Trophoblast cell (in vitro differentiated cells and primary cell): ENCODE measurements around the gene MYH10. TPM values are rescaled to one million over a fixed set of nuclear protein-coding genes. Genes with fewer than 3 reads are reported as not detected.

Experiments used
- DNase-seq, 2 donors: peaks; one replicate each; pipeline ENCODE4 v3.0.0-alpha.2; 2016
- H2AFZ ChIP-seq: 2 replicates; pipeline ENCODE4 v1.6.1; 2013; ENCODE audit warnings: low read length, moderate library complexity, mild to moderate bottlenecking; ENCODE audit not compliant: insufficient read depth, poor library complexity
- H2AK5ac ChIP-seq: 2 replicates; pipeline ENCODE4 v1.6.1; 2013; ENCODE audit warnings: mild to moderate bottlenecking, low read length
- H2BK120ac ChIP-seq: 2 replicates; pipeline ENCODE4 v1.6.1; 2013; ENCODE audit warnings: low read length, mild to moderate bottlenecking, moderate library complexity; ENCODE audit not compliant: insufficient read depth, poor library complexity
- H2BK12ac ChIP-seq: 2 replicates; pipeline ENCODE4 v1.6.1; 2013; ENCODE audit warnings: mild to moderate bottlenecking, low read length, moderate library complexity
- H2BK5ac ChIP-seq: 2 replicates; pipeline ENCODE4 v1.6.1; 2013; ENCODE audit warnings: low read length, low read depth, moderate library complexity, mild to moderate bottlenecking; ENCODE audit not compliant: poor library complexity
- H3K14ac ChIP-seq: 2 replicates; pipeline ENCODE4 v1.6.1; 2013; ENCODE audit warnings: mild to moderate bottlenecking, low read length
- H3K18ac ChIP-seq: 2 replicates; pipeline ENCODE4 v1.6.1; 2013; ENCODE audit warnings: mild to moderate bottlenecking, low read length
- H3K23ac ChIP-seq: 2 replicates; pipeline ENCODE4 v1.6.1; 2013; ENCODE audit warnings: low read length
- H3K27ac ChIP-seq: 2 replicates; pipeline ENCODE4 v1.5.1; 2013; ENCODE audit warnings: low read depth, mild to moderate bottlenecking, inconsistent platforms, low read length, moderate library complexity
- H3K27me3 ChIP-seq: 2 replicates; pipeline ENCODE4 v1.6.1; 2013; ENCODE audit warnings: inconsistent platforms, mild to moderate bottlenecking, low read length, moderate library complexity; ENCODE audit not compliant: insufficient read depth
- H3K36me3 ChIP-seq, 2 experiments: 1 replicate in 1 of 2; 2 replicates in 1 of 2; pipeline ENCODE4 v1.6.1; 2013; ENCODE audit warnings: low read length in 2 of 2, mild to moderate bottlenecking in 2 of 2, moderate library complexity in 1 of 2; ENCODE audit not compliant: insufficient read depth in 2 of 2, control insufficient read depth in 1 of 2
- H3K4ac ChIP-seq: 2 replicates; pipeline ENCODE4 v1.6.1; 2013; ENCODE audit warnings: low read depth, mild to moderate bottlenecking, low read length, moderate library complexity
- H3K4me1 ChIP-seq, 2 experiments: 1 replicate in 1 of 2; 2 replicates in 1 of 2; pipeline ENCODE4 v1.6.1; 2013; ENCODE audit warnings: low read length in 2 of 2, mild to moderate bottlenecking in 2 of 2, moderate library complexity in 1 of 2; ENCODE audit not compliant: insufficient read depth in 2 of 2, control insufficient read depth in 1 of 2
- H3K4me2 ChIP-seq: 2 replicates; pipeline ENCODE4 v1.6.1; 2013; ENCODE audit warnings: inconsistent platforms, mild to moderate bottlenecking, low read length, moderate library complexity
- H3K4me3 ChIP-seq: 2 replicates; pipeline ENCODE4 v1.5.1; 2013; ENCODE audit warnings: mild to moderate bottlenecking, low read depth, low read length, inconsistent platforms
- H3K79me1 ChIP-seq: one replicate; pipeline ENCODE4 v1.6.1; 2013; ENCODE audit warnings: low read length
- H3K79me2 ChIP-seq: 2 replicates; pipeline ENCODE4 v1.6.1; 2013; ENCODE audit warnings: low read length, mild to moderate bottlenecking; ENCODE audit not compliant: control insufficient read depth, insufficient read depth, poor library complexity
- H3K9ac ChIP-seq: 2 replicates; pipeline ENCODE4 v1.6.1; 2013; ENCODE audit warnings: mild to moderate bottlenecking, low read length
- H3K9me3 ChIP-seq: 2 replicates; pipeline ENCODE4 v1.6.1; 2013; ENCODE audit warnings: low read depth, mild to moderate bottlenecking, control low read depth, inconsistent platforms, low read length; ENCODE audit not compliant: insufficient read depth
- H4K12ac ChIP-seq: 2 replicates; pipeline ENCODE4 v1.6.1; 2013; ENCODE audit warnings: low read depth, mild to moderate bottlenecking, low read length, moderate library complexity
- H4K8ac ChIP-seq: 2 replicates; pipeline ENCODE4 v1.6.1; 2013; ENCODE audit warnings: low read depth, mild to moderate bottlenecking, low read length, moderate library complexity
- H4K91ac ChIP-seq: one replicate; pipeline ENCODE4 v1.6.1; 2013; ENCODE audit warnings: low read depth, mild to moderate bottlenecking, low read length, moderate library complexity
- WGBS: extraction: QIAGEN DNeasy Blood & Tissue Kit; methylation state at CpG from one replicate; pipeline ENCODE4 v1.1.7; 2013; ENCODE audit warnings: missing lambda C conversion rate; ENCODE audit not compliant: insufficient read length, insufficient coverage; ENCODE audit errors: extremely low coverage; 5-methylcytosine and 5-hydroxymethylcytosine counted together
- polyA plus RNA-seq: library from polyadenylated mRNA; stranded (reverse); fragments of 200-250 nt; gene quantifications from 2 replicates; pipeline ENCODE4 v1.2.3, GENCODE V29; 2013

The MYH10 gene
- polyA plus RNA-seq: 132 and 148 TPM in 2 replicates

- Histone ChIP-seq H3K36me3 (peaks cover 0 to 2% of the 10 kb centered on the region in 2 experiments), H3K9ac (peak within 1 kb of the TSS; percentile 98), H2BK120ac (peak within 1 kb of the TSS; percentile 91), H2BK5ac (peak within 1 kb of the TSS; percentile 94), H3K23ac (no peak within 1 kb of the TSS), H4K12ac (peak within 1 kb of the TSS; percentile 92), H3K4me3 (peak within 1 kb of the TSS; percentile 98), H3K27me3 (no peaks in the 10 kb centered on the region), H2BK12ac (peak within 1 kb of the TSS; percentile 2), H3K4me2 (peak within 1 kb of the TSS; percentile 85), H2AK5ac (peak within 1 kb of the TSS; percentile 98), H3K79me2 (peaks cover 24% of the 10 kb centered on the region), H4K91ac (peak within 1 kb of the TSS; percentile 95), H3K18ac (peak within 1 kb of the TSS; percentile 97), H3K4ac (peak within 1 kb of the TSS; percentile 100), H3K4me1 (peaks cover 3% of the 10 kb centered on the region in 2 experiments), H3K9me3 (no peaks in the 10 kb centered on the region), H3K14ac (peak within 1 kb of the TSS; percentile 99), H3K27ac (peak within 1 kb of the TSS; percentile 96), H4K8ac (peak within 1 kb of the TSS; percentile 92), H2AFZ (peak within 1 kb of the TSS; percentile 88), H3K79me1 (peaks cover 18% of the 10 kb centered on the region)
- DNase-seq: no peak
- WGBS: no CpG with 5 or more reads among the region's 33 CpGs
These were observed at the start of gene MYH10 for GRCh38 chr17:8630227-8630801. Gene MYH10 (minus strand): TSS chr17:8630725. CDS start chr17:8623246, 7,479 bp downstream.

DNA sequence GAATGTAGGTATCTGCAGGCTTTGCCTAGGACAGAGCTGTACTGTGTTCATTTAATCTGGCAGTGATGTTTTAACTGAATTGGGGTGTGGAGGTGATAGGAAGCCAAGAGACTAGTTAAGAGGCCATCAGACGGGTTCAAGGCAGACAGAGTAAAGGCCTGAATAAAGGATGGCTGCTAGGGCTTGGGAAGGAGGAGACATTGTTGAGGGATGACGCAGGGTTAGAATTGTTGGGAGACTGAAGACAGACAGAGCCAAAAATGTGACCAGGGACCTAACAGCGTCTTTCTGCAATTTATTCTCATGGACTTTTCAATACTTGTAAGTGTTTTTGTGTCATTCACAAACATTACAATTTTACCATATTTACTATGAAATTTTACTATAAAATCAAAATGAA, 48.6 kb upstream of the MYH10 start:
- Histone ChIP-seq H3K23ac (no peak overlapping the region), H3K18ac (no peak overlapping the region), H3K79me2 (no peaks in the 10 kb centered on the region), H2BK120ac (no peak overlapping the region), H3K4me1 (peaks cover 0 to 15% of the 10 kb centered on the region in 2 experiments), H4K91ac (no peak overlapping the region), H4K12ac (no peak overlapping the region), H3K14ac (no peak overlapping the region), H3K4me2 (no peak overlapping the region), H3K9me3 (peaks cover 2% of the 10 kb centered on the region), H4K8ac (no peak overlapping the region), H3K79me1 (peaks cover under 1% of the 10 kb centered on the region), H2BK5ac (no peak overlapping the region), H3K4me3 (no peak overlapping the region), H3K27me3 (no peaks in the 10 kb centered on the region), H2AK5ac (no peak overlapping the region), H2BK12ac (no peak overlapping the region), H3K27ac (no peak overlapping the region), H3K36me3 (no peaks in the 10 kb centered on the region), H3K9ac (no peak overlapping the region), H3K4ac (no peak overlapping the region), H2AFZ (no peak overlapping the region)
- peak in 1 of 2 donors; percentile 15 for DNase-seq
- no CpG with 5 or more reads among the region's 3 CpGs for whole genome bisulfite sequencing

- no peak overlapping the region for H2AFZ ChIP-seq
- peak overlapping the region; percentile 45 for H4K91ac ChIP-seq
- H4K8ac ChIP-seq: no peak overlapping the region
- DNase-seq: no peak
- H3K79me2 ChIP-seq: no peaks in the 10 kb centered on the region
- no peak overlapping the region for H3K18ac ChIP-seq
- H2AK5ac ChIP-seq: no peak overlapping the region
- no peak overlapping the region for H3K23ac ChIP-seq
- H2BK5ac ChIP-seq: no peak overlapping the region
- no peak overlapping the region for H3K27ac ChIP-seq
- no peak overlapping the region for H3K14ac ChIP-seq
- H3K4me1 ChIP-seq: peaks cover 0 to 11% of the 10 kb centered on the region in 2 experiments
- H4K12ac ChIP-seq: no peak overlapping the region
- no peak overlapping the region for H3K4me2 ChIP-seq
- no peak overlapping the region for H2BK12ac ChIP-seq
- no peak overlapping the region for H3K4me3 ChIP-seq
- peaks cover 4% of the 10 kb centered on the region for H3K79me1 ChIP-seq
- H3K27me3 ChIP-seq: no peaks in the 10 kb centered on the region
- H3K9ac ChIP-seq: no peak overlapping the region
- no CpG with 5 or more reads among the region's 8 CpGs for WGBS
- H3K36me3 ChIP-seq: no peaks in the 10 kb centered on the region
- H2BK120ac ChIP-seq: no peak overlapping the region
- no peak overlapping the region for H3K4ac ChIP-seq
- peaks cover 2% of the 10 kb centered on the region for H3K9me3 ChIP-seq
These were observed 44.8 kb upstream of the MYH10 start for GRCh38 chr17:8675306-8675705.

GRCh38 chr17:8674344-8675305, 44.1 kb upstream of the MYH10 start:
- no CpG with 5 or more reads among the region's 19 CpGs for WGBS

More at GRCh38 chr17:8674344-8675305, 44.1 kb upstream of the MYH10 start:
- Histone ChIP-seq H4K91ac (no peak overlapping the region), H3K18ac (no peak overlapping the region), H4K12ac (no peak overlapping the region), H3K4me2 (no peak overlapping the region), H3K23ac (no peak overlapping the region), H3K79me1 (peaks cover 4% of the 10 kb centered on the region), H3K14ac (no peak overlapping the region), H2AFZ (no peak overlapping the region), H3K79me2 (no peaks in the 10 kb centered on the region), H3K4ac (no peak overlapping the region), H3K27me3 (no peaks in the 10 kb centered on the region), H2BK5ac (no peak overlapping the region), H2AK5ac (no peak overlapping the region), H3K4me3 (no peak overlapping the region), H4K8ac (no peak overlapping the region), H3K4me1 (peaks cover 0 to 8% of the 10 kb centered on the region in 2 experiments), H2BK120ac (no peak overlapping the region), H3K36me3 (no peaks in the 10 kb centered on the region), H2BK12ac (no peak overlapping the region), H3K27ac (no peak overlapping the region), H3K9ac (no peak overlapping the region), H3K9me3 (peaks cover 2% of the 10 kb centered on the region)
- DNase-seq: peak in 1 of 2 donors; percentile 9
